ENCODE results near the gene KRT1.

Gene KRT1

GRCh38 chr12:52651726-52652261 is 28.4 kb downstream of the KRT1 start, which contains the start of gene KRT2:
KRT2 (minus strand) TSS chr12:52652211; CDS start chr12:52652142, 69 bp downstream.
- H3K36me3 ChIP-seq (ENCODE audit: control insufficient read depth, insufficient read depth, low read length), result no peaks in the 10 kb centered on the region
- no peak within 1 kb of the TSS for H3K27ac ChIP-seq (ENCODE audit: low read depth, low read length, severe bottlenecking)
- no peak within 1 kb of the TSS for H3K4me3 ChIP-seq (ENCODE audit: extremely low read depth, insufficient read depth, low read length, poor library complexity, severe bottlenecking)
- H3K4me1 ChIP-seq (ENCODE audit: control insufficient read depth, insufficient read depth, low read length, poor library complexity, severe bottlenecking), result peaks cover 17% of the 10 kb centered on the region
- WGBS, 2 experiments (ENCODE audit: insufficient coverage in 2 of 2), result 88 to 90% methylated on average over 9 to 14 of the region's 16 CpGs
- peaks cover 7% of the 10 kb centered on the region for H3K9me3 ChIP-seq (ENCODE audit: control insufficient read depth, low read length)

- Histone ChIP-seq H3K9me3 (ENCODE audit: control insufficient read depth, low read length) (peaks cover 7% of the 10 kb centered on the region), H3K4me1 (ENCODE audit: control insufficient read depth, insufficient read depth, low read length, poor library complexity, severe bottlenecking) (peaks cover 10% of the 10 kb centered on the region), H3K4me3 (ENCODE audit: extremely low read depth, insufficient read depth, low read length, poor library complexity, severe bottlenecking) (no peak overlapping the region), H3K27ac (ENCODE audit: low read depth, low read length, severe bottlenecking) (no peak overlapping the region), H3K36me3 (ENCODE audit: control insufficient read depth, insufficient read depth, low read length) (no peaks in the 10 kb centered on the region)
- 90 to 91% methylated on average over 11 to 12 of the region's 12 CpGs for WGBS, 2 experiments (ENCODE audit: insufficient coverage in 2 of 2)
Observed at GRCh38 chr12:52650520-52651081, 29.6 kb downstream of the KRT1 start.

GRCh38 chr12:52649066-52649465 is 31.1 kb downstream of the KRT1 start:
- Histone ChIP-seq H3K4me1 (ENCODE audit: control insufficient read depth, insufficient read depth, low read length, poor library complexity, severe bottlenecking) (no peaks in the 10 kb centered on the region), H3K36me3 (ENCODE audit: control insufficient read depth, insufficient read depth, low read length) (no peaks in the 10 kb centered on the region), H3K4me3 (ENCODE audit: extremely low read depth, insufficient read depth, low read length, poor library complexity, severe bottlenecking) (no peak overlapping the region), H3K9me3 (ENCODE audit: control insufficient read depth, low read length) (peaks cover 7% of the 10 kb centered on the region), H3K27ac (ENCODE audit: low read depth, low read length, severe bottlenecking) (no peak overlapping the region)
- WGBS, 2 experiments (ENCODE audit: insufficient coverage in 2 of 2), result 77 to 85% methylated on average over 6 of the region's 6 CpGs

GRCh38 chr12:52648012-52648550 is 32.1 kb downstream of the KRT1 start:
- 96 to 99% methylated on average over 5 to 7 of the region's 8 CpGs for WGBS, 2 experiments (ENCODE audit: insufficient coverage in 2 of 2)
- peaks cover 7% of the 10 kb centered on the region for H3K9me3 ChIP-seq (ENCODE audit: control insufficient read depth, low read length)
- no peak overlapping the region for H3K4me3 ChIP-seq (ENCODE audit: extremely low read depth, insufficient read depth, low read length, poor library complexity, severe bottlenecking)
- no peaks in the 10 kb centered on the region for H3K36me3 ChIP-seq (ENCODE audit: control insufficient read depth, insufficient read depth, low read length)
- no peaks in the 10 kb centered on the region for H3K4me1 ChIP-seq (ENCODE audit: control insufficient read depth, insufficient read depth, low read length, poor library complexity, severe bottlenecking)
- H3K27ac ChIP-seq (ENCODE audit: low read depth, low read length, severe bottlenecking), result no peak overlapping the region

GRCh38 chr12:52647601-52648000 is 32.6 kb downstream of the KRT1 start:
- no peaks in the 10 kb centered on the region for H3K36me3 ChIP-seq (ENCODE audit: control insufficient read depth, insufficient read depth, low read length)
- WGBS, 2 experiments (ENCODE audit: insufficient coverage in 2 of 2), result 90 to 97% methylated on average over 7 to 8 of the region's 9 CpGs

GRCh38 chr12:52646613-52647012 is 33.6 kb downstream of the KRT1 start:
- Histone ChIP-seq H3K9me3 (ENCODE audit: control insufficient read depth, low read length) (no peaks in the 10 kb centered on the region), H3K27ac (ENCODE audit: low read depth, low read length, severe bottlenecking) (no peak overlapping the region), H3K4me1 (ENCODE audit: control insufficient read depth, insufficient read depth, low read length, poor library complexity, severe bottlenecking) (no peaks in the 10 kb centered on the region), H3K4me3 (ENCODE audit: extremely low read depth, insufficient read depth, low read length, poor library complexity, severe bottlenecking) (no peak overlapping the region), H3K36me3 (ENCODE audit: control insufficient read depth, insufficient read depth, low read length) (no peaks in the 10 kb centered on the region)
- WGBS, 2 experiments (ENCODE audit: insufficient coverage in 2 of 2), result 85% methylated on average over 11 of the region's 12 CpGs

More at GRCh38 chr12:52647601-52648000, 32.6 kb downstream of the KRT1 start:
- Histone ChIP-seq H3K27ac (ENCODE audit: low read depth, low read length, severe bottlenecking) (no peak overlapping the region), H3K4me3 (ENCODE audit: extremely low read depth, insufficient read depth, low read length, poor library complexity, severe bottlenecking) (no peak overlapping the region), H3K4me1 (ENCODE audit: control insufficient read depth, insufficient read depth, low read length, poor library complexity, severe bottlenecking) (no peaks in the 10 kb centered on the region), H3K9me3 (ENCODE audit: control insufficient read depth, low read length) (peaks cover 7% of the 10 kb centered on the region)

GRCh38 chr12:52645982-52646381 is 34.2 kb downstream of the KRT1 start:
- no peaks in the 10 kb centered on the region for H3K4me1 ChIP-seq (ENCODE audit: control insufficient read depth, insufficient read depth, low read length, poor library complexity, severe bottlenecking)
- 86 to 100% methylated on average over 2 to 4 of the region's 4 CpGs for WGBS, 2 experiments (ENCODE audit: insufficient coverage in 2 of 2)
- H3K4me3 ChIP-seq (ENCODE audit: extremely low read depth, insufficient read depth, low read length, poor library complexity, severe bottlenecking), result no peak overlapping the region
- no peaks in the 10 kb centered on the region for H3K9me3 ChIP-seq (ENCODE audit: control insufficient read depth, low read length)
- H3K36me3 ChIP-seq (ENCODE audit: control insufficient read depth, insufficient read depth, low read length), result no peaks in the 10 kb centered on the region
- H3K27ac ChIP-seq (ENCODE audit: low read depth, low read length, severe bottlenecking), result no peak overlapping the region

- Histone ChIP-seq H3K4me3 (ENCODE audit: extremely low read depth, insufficient read depth, low read length, poor library complexity, severe bottlenecking) (no peak overlapping the region), H3K27ac (ENCODE audit: low read depth, low read length, severe bottlenecking) (no peak overlapping the region), H3K4me1 (ENCODE audit: control insufficient read depth, insufficient read depth, low read length, poor library complexity, severe bottlenecking) (no peaks in the 10 kb centered on the region), H3K9me3 (ENCODE audit: control insufficient read depth, low read length) (no peaks in the 10 kb centered on the region), H3K36me3 (ENCODE audit: control insufficient read depth, insufficient read depth, low read length) (no peaks in the 10 kb centered on the region)
- 79 to 84% methylated on average over 6 to 7 of the region's 7 CpGs for WGBS, 2 experiments (ENCODE audit: insufficient coverage in 2 of 2)
Observed at GRCh38 chr12:52645120-52645761, 35.0 kb downstream of the KRT1 start.

GRCh38 chr12:52644078-52644415 is 36.2 kb downstream of the KRT1 start:
- Histone ChIP-seq H3K27ac (ENCODE audit: low read depth, low read length, severe bottlenecking) (no peak overlapping the region), H3K36me3 (ENCODE audit: control insufficient read depth, insufficient read depth, low read length) (no peaks in the 10 kb centered on the region), H3K9me3 (ENCODE audit: control insufficient read depth, low read length) (no peaks in the 10 kb centered on the region), H3K4me3 (ENCODE audit: extremely low read depth, insufficient read depth, low read length, poor library complexity, severe bottlenecking) (no peak overlapping the region), H3K4me1 (ENCODE audit: control insufficient read depth, insufficient read depth, low read length, poor library complexity, severe bottlenecking) (no peaks in the 10 kb centered on the region)
- 82 to 95% methylated on average over 6 of the region's 6 CpGs for WGBS, 2 experiments (ENCODE audit: insufficient coverage in 2 of 2)

GRCh38 chr12:52643233-52644077 is 36.8 kb downstream of the KRT1 start:
- 81 to 88% methylated on average over 8 to 9 of the region's 10 CpGs for WGBS, 2 experiments (ENCODE audit: insufficient coverage in 2 of 2)
- no peaks in the 10 kb centered on the region for H3K36me3 ChIP-seq (ENCODE audit: control insufficient read depth, insufficient read depth, low read length)
- no peaks in the 10 kb centered on the region for H3K9me3 ChIP-seq (ENCODE audit: control insufficient read depth, low read length)
- no peak overlapping the region for H3K4me3 ChIP-seq (ENCODE audit: extremely low read depth, insufficient read depth, low read length, poor library complexity, severe bottlenecking)
- H3K4me1 ChIP-seq (ENCODE audit: control insufficient read depth, insufficient read depth, low read length, poor library complexity, severe bottlenecking), result no peaks in the 10 kb centered on the region
- no peak overlapping the region for H3K27ac ChIP-seq (ENCODE audit: low read depth, low read length, severe bottlenecking)
